HCT116 (cell line): ENCODE data around the gene CREB3L1. TPM values are rescaled to one million over a fixed set of nuclear protein-coding genes. Genes with fewer than 3 reads are reported as not detected.

Experiments
- ATAC-seq: fragments of 200-7000 bp; cut with Tn5 transposase; 2 replicates; pipeline ENCODE4 v1.9.1; 2020; ENCODE audit warnings: mild to moderate bottlenecking, moderate library complexity
- BruUV-seq: library from RNA; stranded (reverse); fragments of 400-500 nt; replicated peaks from 2 replicates; lab custom pipeline; 2021; lab: Mats Ljungman, UMichigan
- CTCF ChIA-PET: fragments of 300-600 bp; sonication (Branson Sonifier 250); formaldehyde crosslinking; loops from one replicate; lab custom pipeline; 2021; ENCODE audit warnings: antibody characterized with exemption; lab: Charles Lee
- POLR2A ChIA-PET: fragments of 300-600, 350-600 bp; sonication (Branson Sonifier 250); formaldehyde crosslinking; loops from one replicate; lab custom pipeline; 2021; ENCODE audit warnings: antibody characterized with exemption; lab: Charles Lee
- RAD21 ChIA-PET, 2 experiments: fragments of 300-600 bp; sonication (Branson Sonifier 250); formaldehyde crosslinking; loops; one replicate each; lab custom pipeline; 2023; ENCODE audit warnings: low total read pairs in 2 of 2; ENCODE audit not compliant: uncharacterized antibody in 2 of 2, unreplicated experiment in 2 of 2, low non-redundant PET in 1 of 2; lab: Charles Lee
- DNase-seq: peaks from one replicate; pipeline ENCODE4 v3.0.0-alpha.2; 2010; ENCODE audit warnings: low read depth, low spot score
- H2AFZ ChIP-seq: fragments of 200-600 bp; shearing (Covaris generic), sonication (generic); 2 replicates; pipeline ENCODE4 v1.6.1; 2017; ENCODE audit warnings: low read depth, mixed run types, mixed read lengths, antibody characterized with exemption, low read length; ENCODE audit not compliant: poor library complexity, severe bottlenecking
- H3K27ac ChIP-seq: 2 replicates; pipeline ENCODE4 v1.5.1; 2012; ENCODE audit warnings: low read depth, low read length
- H3K27me3 ChIP-seq: fragments of 200-600 bp; sonication (generic); 2 replicates; pipeline ENCODE4 v1.6.1; 2016; ENCODE audit warnings: mixed run types, low read length, mixed read lengths; ENCODE audit not compliant: insufficient read depth
- H3K36me3 ChIP-seq, 2 experiments: fragments of 200-500 bp in 1 of 2; fragments of 200-600 bp in 1 of 2; sonication (Bioruptor generic) in 1 of 2; sonication (generic) in 1 of 2; 2 replicates each; pipeline versions ENCODE4 v1.5.1 to v1.6.1; 2014 to 2016; ENCODE audit warnings: low read length in 2 of 2, inconsistent platforms in 1 of 2, mixed read lengths in 1 of 2, mixed run types in 1 of 2; ENCODE audit not compliant: insufficient read depth in 2 of 2, control insufficient read depth in 1 of 2
- H3K4me1 ChIP-seq, 2 experiments: fragments of 200-600 bp in 1 of 2; sonication (generic) in 1 of 2; 2 replicates each; pipeline versions ENCODE4 v1.5.1 to v1.6.1; 2012 to 2017; ENCODE audit warnings: low read length in 2 of 2, inconsistent platforms in 1 of 2, mild to moderate bottlenecking in 1 of 2, mixed read lengths in 1 of 2, mixed run types in 1 of 2, moderate library complexity in 1 of 2; ENCODE audit not compliant: insufficient read depth in 2 of 2, control insufficient read depth in 1 of 2
- H3K4me2 ChIP-seq: fragments of 200-600 bp; sonication (generic); 2 replicates; pipeline ENCODE4 v1.6.1; 2017; ENCODE audit warnings: mixed run types, low read length, mixed read lengths
- H3K4me3 ChIP-seq, 2 experiments: fragments of 200-600 bp in 1 of 2; sonication (generic) in 1 of 2; replicated peaks in 1 of 2; 2 replicates each; pipeline ENCODE4 v1.5.1; 2011 to 2016; ENCODE audit warnings: low read length in 2 of 2, control low read depth in 1 of 2, low read depth in 1 of 2, mild to moderate bottlenecking in 1 of 2, mixed read lengths in 1 of 2, mixed run types in 1 of 2
- H3K79me2 ChIP-seq: fragments of 200-600 bp; sonication (generic); 2 replicates; pipeline ENCODE4 v1.6.1; 2017; ENCODE audit warnings: mild to moderate bottlenecking, mixed run types, low read length, moderate library complexity, mixed read lengths; ENCODE audit not compliant: insufficient read depth
- H3K9ac ChIP-seq: fragments of 200-600 bp; sonication (generic); 2 replicates; pipeline ENCODE4 v1.6.1; 2016; ENCODE audit warnings: low read length, mixed read lengths
- H3K9me2 ChIP-seq: fragments of 200-600 bp; sonication (generic), shearing (Covaris generic); 2 replicates; pipeline ENCODE4 v1.6.1; 2017; ENCODE audit warnings: mixed run types, mild to moderate bottlenecking, moderate library complexity; ENCODE audit not compliant: insufficient read depth
- H3K9me3 ChIP-seq, 2 experiments: fragments of 200-500 bp in 1 of 2; fragments of 200-600 bp in 1 of 2; sonication (Bioruptor generic) in 1 of 2; sonication (generic) in 1 of 2; 2 replicates each; pipeline ENCODE4 v1.6.1; 2014 to 2017; ENCODE audit warnings: low read length in 2 of 2, mixed read lengths in 2 of 2, inconsistent platforms in 1 of 2, low read depth in 1 of 2, mild to moderate bottlenecking in 1 of 2, mixed run types in 1 of 2, moderate library complexity in 1 of 2; ENCODE audit not compliant: control insufficient read depth in 1 of 2, insufficient read depth in 1 of 2
- H4K20me1 ChIP-seq: fragments of 200-600 bp; sonication (generic), shearing (Covaris generic); 2 replicates; pipeline ENCODE4 v1.6.1; 2017; ENCODE audit warnings: mixed run types, mild to moderate bottlenecking, moderate library complexity; ENCODE audit not compliant: insufficient read depth
- EZH2phosphoT487 ChIP-seq: fragments of 200-600 bp; IDR thresholded peaks from 2 replicates; pipeline ENCODE4 v1.6.1; 2018; ENCODE audit warnings: antibody characterized with exemption, borderline replicate concordance
- POLR2A ChIP-seq: IDR thresholded peaks from 2 replicates; pipeline ENCODE4 v1.7.0; 2011; ENCODE audit warnings: borderline replicate concordance; ENCODE audit not compliant: insufficient read depth, insufficient read length; ENCODE audit errors: extremely low read depth
- POLR2AphosphoS5 ChIP-seq: IDR thresholded peaks from 2 replicates; pipeline ENCODE4 v1.6.1; 2011; ENCODE audit warnings: mild to moderate bottlenecking, low read depth, low read length, moderate library complexity
- SIN3A ChIP-seq: IDR thresholded peaks from 2 replicates; pipeline ENCODE4 v1.6.1; 2012; ENCODE audit warnings: low read depth
- SRF ChIP-seq: IDR thresholded peaks from 2 replicates; pipeline ENCODE4 v1.6.1; 2012; ENCODE audit warnings: low read depth
- ZNF274 ChIP-seq: fragments of 200-500 bp; sonication (Bioruptor generic); IDR thresholded peaks from 2 replicates; pipeline ENCODE4 v1.6.1; 2014; ENCODE audit warnings: mild to moderate bottlenecking, low read depth, low read length, inconsistent platforms
- intact Hi-C: fragments of 100-400 bp; cut with micrococcal nuclease; formaldehyde crosslinking; loops from 2 replicates; pipeline ENCODE4 v1.10.0; 2022
- total RNA-seq: library from RNA; stranded (reverse); gene quantifications from one replicate; pipeline ENCODE4 v1.2.1, GENCODE V29; 2021; ENCODE audit not compliant: unreplicated experiment
- TF ChIP-seq, protein P1 (sequence below): IDR thresholded peaks from 2 replicates; pipeline ENCODE4 v1.6.1; 2012

Gene CREB3L1
- total RNA-seq, 1 experiment from 2014 or later: 0.37 TPM

DNA sequence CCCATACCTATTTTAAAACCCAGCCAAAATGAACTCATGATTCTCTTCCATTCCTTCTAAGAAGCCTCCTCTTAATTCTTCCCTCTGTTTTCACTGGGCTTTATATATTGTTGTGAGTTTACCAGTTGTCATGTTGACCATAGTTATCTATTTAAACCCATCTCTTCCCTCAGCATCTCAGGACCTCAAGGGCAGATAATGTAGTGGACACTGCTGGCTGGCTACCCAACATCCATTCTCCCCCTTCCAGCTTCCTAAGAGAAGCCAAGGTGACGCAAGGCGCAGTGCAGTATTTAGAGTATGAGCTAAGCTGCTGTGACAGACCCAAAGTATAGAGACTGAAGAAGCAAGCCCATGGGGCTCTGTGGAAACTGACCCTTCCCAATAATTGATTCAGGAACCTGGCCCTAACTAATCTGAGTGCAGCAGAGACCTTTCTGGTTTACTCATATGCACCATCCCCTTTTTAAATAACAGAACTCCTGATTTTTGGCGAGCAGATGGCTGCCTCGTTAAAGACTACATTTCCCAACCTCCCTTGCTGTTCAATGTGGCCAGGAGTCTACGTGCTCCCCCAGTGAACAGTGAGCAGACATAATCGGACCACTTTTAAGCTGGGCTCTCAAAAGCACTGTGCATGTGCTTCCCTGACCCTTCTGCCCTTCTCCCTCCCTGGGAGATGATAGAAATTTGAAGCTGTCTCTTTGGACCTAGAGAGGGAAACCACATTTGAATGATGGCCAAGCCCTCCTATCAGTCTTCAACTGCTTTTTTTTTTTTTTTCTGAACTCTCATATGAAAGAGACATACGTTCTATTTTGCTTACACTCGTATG is 28.1 kb upstream of the CREB3L1 start (continued):
- TF ChIP-seq EZH2phosphoT487 (no peak), ZNF274 (no peak), POLR2AphosphoS5 (no peak), POLR2A (no peak)
- TF ChIP-seq, protein P1, sequence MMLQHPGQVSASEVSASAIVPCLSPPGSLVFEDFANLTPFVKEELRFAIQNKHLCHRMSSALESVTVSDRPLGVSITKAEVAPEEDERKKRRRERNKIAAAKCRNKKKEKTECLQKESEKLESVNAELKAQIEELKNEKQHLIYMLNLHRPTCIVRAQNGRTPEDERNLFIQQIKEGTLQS: no peak

GRCh38 chr11:46249938-46250744 is 27.3 kb upstream of the CREB3L1 start:
- intact Hi-C loops: loop anchor here (5.0 kb wide), 1 partner anchor 117 kb away; no protein-coding TSS in a partner anchor
- Histone ChIP-seq H3K9me3 (no peaks in the 10 kb centered on the region), H3K9me2 (no peaks in the 10 kb centered on the region), H3K36me3 (no peaks in the 10 kb centered on the region), H3K79me2 (no peaks in the 10 kb centered on the region), H3K4me1 (peaks cover 8 to 44% of the 10 kb centered on the region in 2 experiments), H3K4me3 (no peak overlapping the region), H3K27ac (no peak overlapping the region), H2AFZ (peak overlapping the region; percentile 73), H3K4me2 (no peak overlapping the region), H3K27me3 (no peaks in the 10 kb centered on the region), H3K9ac (no peak overlapping the region), H4K20me1 (no peaks in the 10 kb centered on the region)
- CTCF ChIA-PET: interaction anchor here (2.9 kb wide), 1 partner anchor 64 kb away, joined by 16 read pairs; no protein-coding TSS in a partner anchor
- BruUV-seq: no TSS peak
- ATAC-seq (no peak), DNase-seq (no peak)
- RAD21 ChIA-PET: no interaction called here
- POLR2A ChIA-PET: interaction anchor here (1.3 to 1.5 kb wide), 2 partner anchors 23 to 59 kb away, joined by 3 read pairs; no protein-coding TSS in a partner anchor
- no peak for TF ChIP-seq POLR2A
- no peak for TF ChIP-seq ZNF274
- TF ChIP-seq SRF: no peak
- no peak for TF ChIP-seq SIN3A
